GM08714 (cell line): ENCODE data around the gene PLEK.
"Not testable (repeated sequence)": the region's sequence is repeated elsewhere in the genome, so short reads cannot be mapped to it uniquely, and the experiment has no call there.

Experiments
- H3K4me3 ChIP-seq: fragments of 200-500 bp; sonication (Bioruptor generic); 2 replicates; pipeline ENCODE4 v1.5.1; 2014; ENCODE audit warnings: mild to moderate bottlenecking, low read length, inconsistent platforms
- ZNF274 ChIP-seq: IDR thresholded peaks from 2 replicates; pipeline ENCODE4 v1.6.1; 2012; ENCODE audit warnings: mild to moderate bottlenecking, low read depth, low read length

Gene PLEK

GRCh38 chr2:68385220-68385906 lies 20.3 kb downstream of the PLEK start:
- H3K4me3 ChIP-seq: no peak overlapping the region
- no peak for TF ChIP-seq ZNF274

- H3K4me3 ChIP-seq: no peak overlapping the region
- no peak for TF ChIP-seq ZNF274
Observed at GRCh38 chr2:68385907-68386287, 20.8 kb downstream of the PLEK start.

- no peak for TF ChIP-seq ZNF274
- H3K4me3 ChIP-seq: no peak overlapping the region
Observed at GRCh38 chr2:68386365-68386764, 21.3 kb downstream of the PLEK start.

GRCh38 chr2:68387408-68388350 lies 22.6 kb downstream of the PLEK start:
- peak overlapping the region; percentile 76; the same call in 1 of the 2 replicates for H3K4me3 ChIP-seq
- TF ChIP-seq ZNF274: no peak

GRCh38 chr2:68388358-68388757 lies 23.3 kb downstream of the PLEK start:
- no peak for TF ChIP-seq ZNF274
- H3K4me3 ChIP-seq: peak overlapping the region; percentile 76; the same call in 1 of the 2 replicates

- TF ChIP-seq ZNF274: no peak
- peak overlapping the region; percentile 23; the same call in 1 of the 2 replicates for H3K4me3 ChIP-seq
Observed at GRCh38 chr2:68388772-68389171, 23.7 kb downstream of the PLEK start.

GRCh38 chr2:68390114-68390513 lies 25.0 kb downstream of the PLEK start:
- no peak for TF ChIP-seq ZNF274
- H3K4me3 ChIP-seq: no peak overlapping the region; the same call in 1 of the 2 replicates

GRCh38 chr2:68390586-68390985 lies 25.5 kb downstream of the PLEK start:
- H3K4me3 ChIP-seq: no peak overlapping the region; the same call in 1 of the 2 replicates
- no peak for TF ChIP-seq ZNF274

GRCh38 chr2:68391099-68391498 lies 26.0 kb downstream of the PLEK start:
- no peak for TF ChIP-seq ZNF274
- H3K4me3 ChIP-seq: no peak overlapping the region

GRCh38 chr2:68391869-68392268 lies 26.8 kb downstream of the PLEK start:
- H3K4me3 ChIP-seq: no peak overlapping the region
- TF ChIP-seq ZNF274: no peak

- H3K4me3 ChIP-seq: no peak overlapping the region
- TF ChIP-seq ZNF274: no peak
Observed at GRCh38 chr2:68396093-68396492, 31.0 kb downstream of the PLEK start.

- not testable (repeated sequence) for H3K4me3 ChIP-seq
Observed at GRCh38 chr2:68397704-68398263, 32.7 kb downstream of the PLEK start.

GRCh38 chr2:68403199-68403644 lies 38.1 kb downstream of the PLEK start:
- H3K4me3 ChIP-seq: no peak overlapping the region
- no peak for TF ChIP-seq ZNF274

GRCh38 chr2:68404164-68404563 lies 39.1 kb downstream of the PLEK start:
- no peak overlapping the region for H3K4me3 ChIP-seq

More at GRCh38 chr2:68404164-68404563, 39.1 kb downstream of the PLEK start:
- TF ChIP-seq ZNF274: no peak
